Activated CD4-positive, alpha-beta T cell treated with anti-CD3 and anti-CD28 coated beads for 48 hours (primary cell): ENCODE measurements around the gene PTPRG.
"Not testable (repeated sequence)": the region's sequence is repeated elsewhere in the genome, so short reads cannot be mapped to it uniquely, and the experiment has no call there.

Experiments used
- DNase-seq: peaks from one replicate; pipeline ENCODE4 v3.0.0-alpha.2; 2020

The PTPRG gene

DNA sequence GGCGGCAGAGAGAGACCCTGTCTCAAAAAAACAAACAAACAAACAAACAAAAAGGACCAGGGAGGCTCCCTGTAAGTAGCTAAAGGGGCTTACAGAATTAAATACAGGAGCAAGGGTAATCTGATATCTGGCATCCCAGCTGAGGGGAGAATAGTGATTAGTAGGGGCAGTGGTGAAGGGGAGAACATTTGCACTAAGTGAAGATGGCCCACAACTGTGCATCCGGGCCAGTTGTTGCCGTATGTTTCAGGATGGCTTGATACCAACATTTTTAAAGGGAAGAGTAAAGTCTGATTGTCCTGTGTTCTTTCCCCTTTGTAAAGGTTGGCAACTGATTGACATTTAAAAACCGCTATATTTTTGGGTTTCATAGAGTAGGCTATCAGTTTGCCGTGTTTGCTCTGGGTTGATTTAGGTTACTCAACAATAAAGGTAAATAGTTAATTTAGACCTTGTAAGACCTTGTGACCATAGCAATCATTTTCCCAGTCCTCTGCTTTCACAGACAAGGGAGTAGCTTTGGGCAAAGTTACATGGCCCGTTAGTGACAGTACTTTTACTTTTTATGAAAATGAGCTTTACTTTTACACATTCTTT lies 167.8 kb downstream of the PTPRG start:
- DNase-seq: no peak

DNA sequence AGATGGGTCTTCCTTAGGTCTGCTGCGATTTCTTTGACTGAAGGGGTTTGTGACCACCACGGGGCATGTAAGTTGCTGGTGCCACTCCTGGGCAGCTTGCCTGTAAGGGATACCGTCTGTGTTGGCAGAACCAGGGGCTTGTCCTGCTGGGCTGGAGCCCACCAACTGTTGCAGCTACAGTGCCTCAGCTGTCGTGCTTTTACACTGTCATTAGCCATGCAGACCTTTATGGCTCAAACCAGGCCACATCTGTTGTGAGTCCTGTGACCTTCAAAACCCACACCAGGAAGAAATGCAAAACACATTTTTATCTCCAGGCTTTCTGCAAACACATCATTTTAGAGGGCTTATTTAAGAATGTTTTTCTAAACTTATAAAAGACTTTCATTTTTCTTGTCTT lies 168.7 kb downstream of the PTPRG start:
- no peak for DNase-seq

DNA sequence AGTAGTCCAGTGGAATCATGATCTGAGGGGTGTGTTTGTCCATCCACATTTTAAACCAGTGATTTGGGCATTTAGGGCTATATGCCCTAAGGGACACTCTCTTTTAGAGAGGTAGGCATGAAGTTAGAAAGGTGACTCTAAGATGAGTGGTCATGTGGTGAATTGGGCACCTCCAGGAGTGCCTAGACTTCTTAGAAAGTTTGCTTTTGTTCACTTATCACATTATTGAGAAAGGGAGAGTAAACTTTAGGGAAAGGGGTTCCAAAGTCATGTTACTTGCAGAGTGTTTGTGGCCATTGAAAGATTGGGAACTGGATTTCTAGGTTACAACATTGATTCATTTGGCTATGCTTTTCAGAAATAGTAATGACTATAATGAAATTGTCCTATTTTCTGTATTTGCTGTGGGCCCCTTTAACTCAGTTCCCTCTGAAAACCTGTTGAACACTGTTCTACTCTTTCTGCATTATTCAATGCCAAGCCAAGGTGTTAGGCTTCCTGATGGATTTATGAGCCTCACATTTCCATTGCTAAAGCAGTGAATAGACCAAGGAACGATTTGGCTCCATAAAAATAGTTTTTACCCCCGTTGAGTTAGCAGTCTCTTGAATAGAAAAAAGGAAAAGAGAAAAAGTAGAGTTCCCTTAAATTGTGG lies 169.3 kb downstream of the PTPRG start:
- no peak for DNase-seq

DNA sequence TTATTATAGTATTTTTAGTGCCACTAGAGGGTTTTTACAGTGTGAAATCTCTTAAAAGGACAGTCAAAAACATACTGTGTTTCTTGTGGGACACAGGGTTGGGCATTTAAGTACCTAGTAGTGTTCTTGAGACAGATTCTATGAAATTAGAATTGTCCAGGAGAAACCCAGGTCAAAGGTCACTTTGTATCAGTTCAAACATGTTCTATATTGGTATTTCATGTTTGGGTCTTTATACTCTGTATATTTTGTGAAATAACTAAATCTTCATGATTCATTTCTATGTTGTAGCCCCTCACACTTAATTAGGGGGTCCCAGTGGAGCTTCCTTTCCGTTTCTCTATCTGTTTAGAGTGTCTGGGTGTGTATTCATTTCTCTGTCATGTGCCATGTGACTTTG lies 171.6 kb downstream of the PTPRG start:
- DNase-seq: no peak

DNA sequence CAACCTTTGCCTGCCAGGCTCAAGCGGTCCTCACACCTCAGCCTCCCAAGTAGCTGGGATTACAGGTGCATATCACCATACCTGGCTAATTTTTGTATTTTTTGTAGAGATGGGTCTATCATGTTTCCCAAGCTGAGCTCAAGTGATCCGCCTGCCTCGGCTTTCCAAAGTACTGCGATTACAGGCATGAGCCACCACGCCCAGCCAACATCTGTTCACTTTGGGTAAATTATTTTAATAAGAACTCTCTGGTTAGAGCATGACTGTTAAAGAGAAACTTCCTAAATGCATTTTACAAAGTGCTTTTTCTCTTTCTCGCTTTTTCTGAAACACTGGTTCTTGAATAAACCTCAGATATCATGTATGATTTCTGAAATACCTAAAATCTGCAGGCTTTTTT lies 172.5 kb downstream of the PTPRG start:
- no peak for DNase-seq

DNA sequence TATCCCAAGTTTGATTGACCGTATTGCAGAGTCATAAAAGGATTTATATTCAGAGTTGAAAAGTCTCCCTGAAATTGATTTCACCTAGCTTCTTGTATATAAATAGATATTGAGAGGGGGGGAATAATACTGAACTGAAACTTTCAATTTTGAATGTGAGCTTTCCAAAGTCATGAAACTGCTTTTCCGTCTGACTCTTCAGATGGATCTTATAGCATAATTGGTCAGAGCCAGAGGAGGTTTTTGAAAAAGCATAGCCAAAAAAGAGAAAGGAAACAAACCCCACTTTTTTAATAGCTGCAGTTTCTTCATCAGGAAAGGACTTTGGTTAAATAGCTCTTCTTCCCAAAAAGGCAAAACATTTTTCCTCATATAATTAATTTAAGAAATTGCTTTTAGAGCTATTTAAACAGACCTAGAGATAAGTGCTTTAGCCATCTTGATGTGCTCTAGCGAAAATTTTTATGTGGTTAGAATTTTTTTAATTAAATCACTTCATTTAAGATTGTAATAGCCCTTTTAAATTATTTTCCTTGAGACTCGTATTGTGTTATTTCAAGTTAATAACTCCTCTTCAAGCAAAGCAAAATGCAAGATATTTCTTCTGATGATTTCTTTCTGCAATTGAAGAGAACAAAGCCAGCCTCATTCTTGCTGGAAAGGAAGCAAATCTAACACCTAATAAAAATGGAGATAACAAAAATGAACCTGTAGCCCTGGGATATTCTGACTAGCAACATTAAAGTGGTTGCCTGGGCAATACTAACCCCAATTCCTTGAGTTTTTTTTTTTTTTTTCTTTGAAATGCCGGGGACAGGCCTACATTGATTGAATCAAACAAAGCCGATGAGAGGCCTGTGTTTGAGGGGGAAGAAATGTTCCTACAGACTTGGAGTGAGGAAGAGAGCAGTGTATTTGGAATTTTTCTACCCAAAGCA lies 173.6 kb downstream of the PTPRG start:
- DNase-seq: no peak

DNA sequence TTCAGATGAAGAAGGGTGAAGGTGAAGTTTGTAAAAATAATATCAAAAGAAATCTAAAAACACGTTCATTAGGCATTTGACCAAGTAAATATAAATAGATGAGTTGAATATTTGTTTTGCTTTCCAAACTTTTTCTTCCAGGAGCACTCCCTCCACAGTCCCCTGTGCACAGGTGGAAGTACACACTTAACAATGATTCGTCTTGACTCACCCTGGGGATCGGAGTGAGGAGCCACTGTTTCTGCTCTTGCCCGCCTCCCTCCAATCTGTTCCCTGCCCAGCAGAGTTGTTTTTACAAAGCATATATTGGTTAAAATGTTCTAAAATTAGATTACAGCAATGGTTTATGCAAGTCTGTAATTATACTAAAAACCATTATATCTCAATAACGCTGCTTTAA lies 175.1 kb downstream of the PTPRG start:
- no peak for DNase-seq

DNA sequence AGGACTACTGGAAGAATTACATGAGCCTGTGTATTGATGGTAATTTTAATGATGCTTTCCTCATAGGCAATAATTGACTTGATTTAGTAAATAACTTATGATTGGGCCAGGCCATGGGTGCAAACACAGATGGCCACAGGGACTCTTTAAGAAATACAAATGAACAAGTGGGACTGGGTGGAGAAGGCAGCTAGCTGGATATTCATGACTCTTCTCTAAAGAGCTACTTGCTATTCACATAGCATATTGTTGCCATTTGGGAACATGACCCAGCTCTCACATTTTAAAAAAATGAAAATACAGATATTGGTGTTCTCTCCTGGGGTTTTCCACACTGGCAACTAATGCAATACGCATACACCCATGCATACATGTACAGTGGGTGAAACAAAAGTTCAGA lies 178.3 kb downstream of the PTPRG start:
- DNase-seq: no peak

DNA sequence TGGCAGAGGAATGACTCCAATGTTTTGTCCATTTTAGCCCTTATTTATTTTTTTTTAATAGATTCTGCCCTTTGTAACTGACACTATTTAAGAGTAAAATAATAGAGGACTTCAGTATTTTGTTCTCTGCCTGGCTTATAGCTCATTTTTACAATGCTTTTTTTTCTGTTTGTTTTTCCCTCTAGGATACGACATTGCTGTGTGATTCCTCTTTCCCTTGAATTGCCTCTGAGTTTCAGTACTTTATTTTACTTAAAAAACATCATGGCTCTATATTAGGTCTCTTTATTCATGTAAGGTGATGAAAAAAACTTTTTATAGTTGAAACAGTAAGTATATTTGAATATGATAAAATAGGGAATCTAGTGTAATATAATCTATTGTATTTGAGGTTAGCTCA lies 179.1 kb downstream of the PTPRG start:
- DNase-seq: no peak

DNA sequence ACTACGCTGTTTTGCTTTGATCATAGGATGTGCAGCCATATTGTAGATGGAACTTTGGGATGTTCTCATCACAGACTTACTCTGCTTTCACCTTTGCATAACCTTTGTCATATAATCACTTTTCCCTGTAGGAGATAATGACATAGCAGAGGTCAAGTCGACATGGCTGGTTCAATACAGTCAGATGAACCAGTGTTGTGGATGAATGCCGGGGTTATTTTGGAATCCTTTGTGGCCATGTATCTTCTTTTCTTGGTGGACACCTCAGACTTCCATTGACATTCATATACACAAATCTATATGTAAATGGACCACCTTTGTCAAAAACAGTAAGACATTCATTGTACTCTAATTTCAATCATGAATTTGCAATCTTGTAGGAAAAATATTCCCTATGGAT lies 180.2 kb downstream of the PTPRG start:
- DNase-seq: no peak

DNA sequence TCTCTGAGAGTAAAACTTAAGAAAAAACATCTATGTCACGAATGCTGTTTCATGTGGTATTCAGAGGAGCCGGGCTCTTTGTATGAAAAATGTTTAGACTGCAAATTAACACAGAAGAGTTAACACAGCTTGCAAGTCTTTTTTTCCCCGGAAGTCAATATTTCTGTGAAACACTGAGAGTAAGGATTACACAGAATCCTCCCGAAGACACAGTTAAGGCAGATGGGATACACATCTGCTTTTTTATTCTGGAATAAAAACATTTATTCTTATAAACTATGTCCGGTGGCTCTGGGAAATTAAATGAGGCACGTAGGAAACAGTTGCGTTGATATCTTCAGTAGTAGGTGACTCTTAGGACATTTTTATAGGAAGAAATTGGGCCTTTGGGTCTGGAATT lies 180.6 kb downstream of the PTPRG start:
- DNase-seq: no peak

DNA sequence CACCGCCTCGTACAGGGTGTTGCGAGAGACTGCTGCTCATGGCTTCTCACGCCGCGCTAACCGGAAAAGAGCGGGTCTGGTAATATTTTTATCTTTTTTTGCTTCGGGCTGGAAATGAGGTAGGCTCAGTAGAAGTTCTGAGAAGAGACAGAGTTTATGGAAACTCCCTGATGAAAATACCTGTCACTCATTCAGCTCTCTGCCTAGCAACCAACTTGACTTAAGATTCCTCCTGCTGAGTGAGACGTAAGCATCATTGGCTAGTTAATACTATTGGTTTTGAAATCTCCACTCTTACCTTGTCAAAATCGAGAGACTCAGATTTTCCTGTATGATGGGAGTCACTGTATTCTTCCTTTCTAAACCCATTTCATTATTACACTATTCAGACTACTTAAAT lies 181.7 kb downstream of the PTPRG start:
- no peak for DNase-seq

DNA sequence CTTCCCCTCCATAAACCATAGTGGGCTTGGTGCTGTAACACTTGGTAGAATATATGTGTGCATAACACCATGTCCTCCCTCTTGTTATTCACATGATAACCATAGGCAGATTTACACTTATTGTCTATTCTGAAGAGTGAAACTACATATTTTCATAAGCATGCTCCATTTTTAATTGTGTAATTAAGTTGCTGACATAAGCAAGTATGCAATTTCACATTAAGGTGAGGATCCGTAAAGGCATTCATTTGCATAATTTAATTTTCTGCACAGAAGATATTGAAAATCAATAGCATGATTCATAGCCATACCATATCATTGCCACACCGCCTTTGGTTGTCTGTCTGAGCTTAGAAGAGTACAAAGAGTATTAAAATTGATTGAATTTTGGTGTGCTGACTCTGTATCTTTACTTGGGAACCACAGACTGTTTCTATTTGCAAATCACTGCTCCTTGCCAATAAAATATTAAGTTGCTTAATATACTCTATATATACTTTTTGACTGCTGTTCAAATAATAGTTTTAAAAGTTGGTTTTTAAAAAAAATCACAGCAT lies 182.4 kb downstream of the PTPRG start:
- DNase-seq: no peak

DNA sequence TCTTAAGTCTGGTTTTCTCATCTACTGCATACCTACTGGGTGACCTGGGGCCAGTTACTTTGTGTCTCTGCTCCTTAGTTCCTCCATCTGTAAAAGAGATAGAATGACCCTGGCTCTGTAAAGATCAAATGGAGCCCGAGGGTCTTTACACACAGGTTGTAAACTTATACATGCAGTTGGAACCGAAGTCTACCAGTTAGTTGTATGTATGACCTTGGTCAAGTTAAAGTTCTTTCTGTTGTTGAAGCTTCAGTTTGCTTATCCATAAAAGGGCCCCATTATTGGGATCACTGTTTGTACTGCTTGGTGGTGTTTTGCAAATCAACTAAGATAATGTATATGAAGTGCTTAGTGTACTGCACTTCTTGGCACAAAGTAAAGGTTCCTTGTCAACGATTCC lies 186.9 kb downstream of the PTPRG start:
- no peak for DNase-seq

DNA sequence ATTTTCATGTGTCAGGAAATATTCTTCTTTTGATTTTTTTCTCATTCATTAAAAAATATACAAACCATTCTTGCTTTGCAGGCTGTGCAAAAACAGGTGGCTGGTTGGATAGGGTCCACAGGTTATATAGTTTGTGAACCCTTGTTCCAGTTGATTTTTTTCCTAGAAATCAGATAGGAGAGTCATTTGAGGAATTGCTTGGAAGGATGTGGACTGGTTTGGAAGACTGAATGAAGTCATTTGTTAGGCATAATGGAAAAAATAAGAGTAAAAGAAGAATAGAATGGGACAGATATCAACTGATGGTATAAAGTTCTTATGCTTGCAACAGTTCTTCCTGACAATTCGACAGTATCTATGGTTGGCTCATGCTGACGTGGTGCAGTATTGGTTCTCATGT lies 189.4 kb downstream of the PTPRG start:
- DNase-seq: no peak

DNA sequence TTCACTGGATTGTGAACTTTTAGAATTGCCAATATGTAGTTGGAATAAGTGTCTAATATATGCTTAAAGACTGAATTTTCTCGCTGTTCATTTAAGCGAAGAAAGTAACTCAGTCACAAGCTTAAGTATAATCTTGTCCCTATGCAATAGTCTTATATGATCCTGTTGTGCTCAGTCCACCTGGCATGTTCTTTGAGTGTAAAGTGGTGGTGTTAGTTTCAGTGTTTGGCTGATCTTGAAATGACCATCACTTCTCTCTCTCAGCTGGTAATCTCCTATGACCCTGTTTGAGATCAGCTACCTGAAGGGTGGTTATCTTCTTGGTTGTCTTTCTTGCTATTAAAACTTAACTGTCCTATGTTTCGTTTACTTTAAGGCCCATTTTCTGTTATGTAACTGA lies 197.5 kb downstream of the PTPRG start:
- no peak for DNase-seq

DNA sequence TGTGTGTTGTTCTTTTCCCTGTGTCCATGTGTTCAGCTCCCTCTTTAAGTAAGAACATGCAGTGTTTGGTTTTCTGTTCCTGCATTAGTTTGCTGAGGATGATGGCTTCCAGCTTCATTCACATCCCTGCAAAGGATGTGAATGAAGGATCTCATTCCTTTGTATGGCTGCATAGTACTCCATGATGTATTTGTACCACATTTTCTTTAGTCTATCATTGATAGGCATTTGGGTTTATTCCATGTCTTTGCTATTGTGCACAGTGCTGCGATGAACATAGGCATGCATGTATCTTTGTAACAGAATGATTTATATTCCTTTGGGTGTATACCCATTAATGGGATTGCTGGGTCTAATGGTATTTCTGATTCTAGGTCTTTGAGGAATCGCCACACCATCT lies 199.4 kb downstream of the PTPRG start:
- not testable (repeated sequence) for DNase-seq

DNA sequence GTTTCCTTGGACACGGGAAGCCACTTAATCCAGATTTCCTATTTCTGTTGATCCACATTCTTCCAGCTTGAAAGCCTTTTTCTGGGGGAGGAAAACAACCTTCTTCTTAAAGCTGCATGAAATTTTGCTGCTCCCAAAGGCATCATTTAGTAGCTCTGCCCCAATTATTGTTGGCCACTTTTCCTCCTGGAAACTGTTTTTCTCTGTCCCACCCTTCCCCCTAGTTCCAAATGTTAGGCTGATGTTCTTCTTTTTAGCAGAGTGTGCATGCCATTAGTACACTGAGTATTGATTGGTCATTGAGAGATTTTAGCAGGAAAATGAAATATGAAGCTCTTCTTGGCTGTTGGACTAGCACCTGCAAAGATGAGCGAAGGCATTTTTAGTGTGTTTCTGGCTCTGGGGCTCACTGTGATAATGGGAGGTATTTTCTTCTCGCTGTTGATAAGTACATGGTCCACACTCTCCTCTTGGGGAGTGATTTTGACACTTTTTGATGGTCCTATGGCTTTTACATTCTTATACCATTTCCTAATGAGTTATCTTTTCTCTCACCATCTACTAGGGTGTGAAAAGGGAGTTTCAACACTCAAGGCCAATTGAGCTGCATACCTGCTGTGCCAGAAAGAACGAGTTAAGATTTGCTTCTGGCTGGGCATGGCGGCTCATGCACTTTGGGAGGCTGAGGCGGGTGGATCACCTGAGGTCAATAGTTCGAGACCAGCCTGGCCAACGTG lies 200.5 kb downstream of the PTPRG start:
- no peak for DNase-seq

DNA sequence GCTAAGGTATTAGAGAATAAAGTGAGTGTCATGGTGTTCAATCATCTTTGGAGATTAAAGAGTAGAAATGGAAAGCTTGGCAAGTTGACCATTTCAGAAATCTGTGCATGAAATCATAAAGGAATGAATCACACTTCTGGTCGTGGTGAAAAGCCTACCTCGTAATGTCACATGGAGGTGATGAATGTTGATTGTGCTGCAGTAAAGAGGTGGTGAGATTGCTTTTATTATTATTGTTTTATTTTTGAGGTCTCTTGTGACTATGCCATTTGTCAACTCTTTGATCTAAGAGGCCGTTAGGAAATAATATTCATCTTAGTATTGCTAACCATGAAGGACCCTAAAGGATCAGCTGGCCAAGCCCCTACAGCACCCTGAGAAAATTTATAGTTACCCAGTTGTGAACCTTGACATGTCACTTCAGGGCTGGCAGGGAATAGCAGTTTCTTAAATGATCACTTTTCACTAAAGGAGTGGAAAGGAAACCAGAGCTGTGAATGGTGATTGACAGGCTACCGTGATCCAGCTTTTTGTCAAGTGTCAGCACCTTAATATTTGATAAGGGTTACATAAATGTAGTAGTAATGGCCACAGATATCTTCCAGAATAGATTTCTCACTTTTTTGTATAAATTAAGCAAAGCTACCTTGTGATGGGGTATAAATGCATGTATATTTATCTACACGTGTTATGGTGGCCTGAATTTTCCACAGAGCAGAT lies 203.9 kb downstream of the PTPRG start:
- no peak for DNase-seq

DNA sequence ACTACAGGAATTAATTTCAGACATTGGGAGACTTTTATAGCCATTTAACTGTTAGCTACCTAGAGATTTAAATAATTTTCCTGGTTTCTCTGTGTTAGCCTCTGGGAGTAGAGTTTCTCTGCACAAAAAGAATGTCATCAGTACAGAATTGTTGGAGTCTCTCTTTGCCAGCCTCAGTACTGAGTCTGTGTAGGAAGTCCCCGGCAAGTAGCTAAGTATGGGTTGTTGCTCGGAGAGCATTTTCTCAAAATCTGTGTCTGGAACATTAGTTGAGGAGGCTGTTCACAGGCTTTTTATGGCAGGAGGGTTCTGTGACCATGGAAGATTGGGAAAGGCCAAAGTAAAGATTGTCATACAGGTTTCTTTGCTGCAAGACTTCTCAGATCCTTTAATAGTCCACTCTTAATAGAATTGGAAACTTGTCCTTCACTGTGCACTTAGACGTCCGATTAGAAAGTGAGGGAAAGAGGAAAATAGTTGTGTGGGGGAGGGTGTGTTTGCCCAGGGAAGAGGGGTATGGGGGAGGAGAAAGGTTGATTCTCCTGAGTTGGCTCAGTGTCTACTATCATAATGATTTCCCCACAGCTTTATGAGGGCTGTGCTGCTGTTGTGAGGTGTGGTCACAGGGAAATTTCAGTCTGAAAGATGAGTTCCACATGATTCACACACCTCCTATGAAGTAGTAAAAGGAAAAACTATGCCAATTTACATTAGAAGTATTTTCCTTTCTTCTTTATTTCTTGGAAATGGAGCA lies 207.1 kb downstream of the PTPRG start:
- DNase-seq: no peak

DNA sequence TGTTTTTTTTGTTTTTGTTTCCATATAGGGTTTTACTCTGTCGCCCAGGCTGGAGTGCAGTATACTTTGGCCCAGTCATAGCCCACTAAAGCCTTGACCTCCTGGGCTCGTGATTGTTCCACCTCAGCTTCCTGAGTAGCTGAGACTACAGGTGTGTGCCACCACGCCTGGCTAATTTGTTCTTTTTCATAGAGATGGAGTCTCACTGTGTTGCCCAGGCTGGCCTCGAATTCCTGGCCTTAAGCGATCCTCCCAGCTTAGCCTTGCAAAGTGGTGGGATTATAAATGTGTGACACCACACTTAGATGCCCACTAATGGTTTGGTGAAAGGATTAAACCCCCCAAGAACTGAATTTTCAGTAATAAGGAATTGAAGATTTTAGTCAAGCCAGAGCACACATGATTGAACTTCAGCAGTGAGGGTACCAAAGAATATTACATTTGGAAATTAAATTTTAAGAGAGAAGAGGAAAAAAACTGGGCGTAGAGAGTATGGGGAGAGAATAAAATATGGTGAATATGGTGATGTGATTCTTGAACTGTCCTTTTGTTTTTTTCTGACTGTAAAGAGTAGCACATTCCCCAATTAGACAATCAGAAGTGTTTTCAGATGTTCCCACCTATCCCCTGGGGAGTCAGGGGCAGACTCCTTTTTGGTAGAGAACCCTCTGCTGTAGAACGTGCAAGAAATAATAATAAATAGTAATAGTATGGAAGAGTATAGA lies 208.1 kb downstream of the PTPRG start:
- DNase-seq: no peak
